Ishikawa (cell line): Measurements from ENCODE around the gene HPDL.

Experiments used
- CEBPB ChIP-seq: IDR thresholded peaks from 2 replicates; pipeline ENCODE4 v1.6.1; 2012
- EP300 ChIP-seq: IDR thresholded peaks from 2 replicates; pipeline ENCODE4 v1.6.1; 2012; ENCODE audit warnings: borderline replicate concordance
- FOXM1 ChIP-seq: IDR thresholded peaks from 2 replicates; pipeline ENCODE4 v1.6.1; 2012; ENCODE audit warnings: low read depth, borderline replicate concordance
- RAD21 ChIP-seq: IDR thresholded peaks from 2 replicates; pipeline ENCODE4 v1.6.1; 2012; ENCODE audit warnings: low read depth
- TAF1 ChIP-seq: IDR thresholded peaks from 2 replicates; pipeline ENCODE4 v1.6.1; 2012; ENCODE audit warnings: low read depth, mild to moderate bottlenecking
- TEAD4 ChIP-seq: IDR thresholded peaks from 2 replicates; pipeline ENCODE4 v1.6.1; 2012
- YY1 ChIP-seq: IDR thresholded peaks from 2 replicates; pipeline ENCODE4 v1.6.1; 2012; ENCODE audit warnings: low read depth
- ZBTB7A ChIP-seq: IDR thresholded peaks from 2 replicates; pipeline ENCODE4 v1.6.1; 2012; ENCODE audit warnings: low read depth
- TF ChIP-seq, protein P1 (sequence below): IDR thresholded peaks from 2 replicates; pipeline ENCODE4 v1.6.1; 2012; ENCODE audit warnings: low read depth, mild to moderate bottlenecking

DNA sequence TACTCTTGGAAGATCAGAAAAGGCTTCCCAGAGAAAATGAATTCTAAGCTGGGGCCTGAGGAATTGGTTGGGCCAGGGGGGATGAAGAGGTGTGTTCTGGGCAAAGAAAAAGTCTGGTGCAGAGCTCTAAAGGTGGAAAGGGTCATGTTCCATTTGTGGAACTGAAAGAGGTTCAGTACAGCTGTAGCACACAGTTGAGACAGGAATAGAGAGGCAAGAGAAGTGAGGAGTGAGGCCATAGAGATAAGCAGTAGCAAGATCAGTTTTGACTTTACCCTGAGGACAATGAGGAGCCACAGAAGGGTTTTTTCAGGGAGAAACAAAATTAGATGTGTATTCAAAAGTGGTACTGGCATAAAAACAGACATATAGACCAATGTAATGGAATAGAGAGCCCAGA lies 43.9 kb downstream of the HPDL start:
- TF ChIP-seq TEAD4 (no peak), FOXM1 (no peak), CEBPB (no peak), TAF1 (no peak), RAD21 (no peak), YY1 (no peak), EP300 (no peak), ZBTB7A (no peak)
- TF ChIP-seq, protein P1, sequence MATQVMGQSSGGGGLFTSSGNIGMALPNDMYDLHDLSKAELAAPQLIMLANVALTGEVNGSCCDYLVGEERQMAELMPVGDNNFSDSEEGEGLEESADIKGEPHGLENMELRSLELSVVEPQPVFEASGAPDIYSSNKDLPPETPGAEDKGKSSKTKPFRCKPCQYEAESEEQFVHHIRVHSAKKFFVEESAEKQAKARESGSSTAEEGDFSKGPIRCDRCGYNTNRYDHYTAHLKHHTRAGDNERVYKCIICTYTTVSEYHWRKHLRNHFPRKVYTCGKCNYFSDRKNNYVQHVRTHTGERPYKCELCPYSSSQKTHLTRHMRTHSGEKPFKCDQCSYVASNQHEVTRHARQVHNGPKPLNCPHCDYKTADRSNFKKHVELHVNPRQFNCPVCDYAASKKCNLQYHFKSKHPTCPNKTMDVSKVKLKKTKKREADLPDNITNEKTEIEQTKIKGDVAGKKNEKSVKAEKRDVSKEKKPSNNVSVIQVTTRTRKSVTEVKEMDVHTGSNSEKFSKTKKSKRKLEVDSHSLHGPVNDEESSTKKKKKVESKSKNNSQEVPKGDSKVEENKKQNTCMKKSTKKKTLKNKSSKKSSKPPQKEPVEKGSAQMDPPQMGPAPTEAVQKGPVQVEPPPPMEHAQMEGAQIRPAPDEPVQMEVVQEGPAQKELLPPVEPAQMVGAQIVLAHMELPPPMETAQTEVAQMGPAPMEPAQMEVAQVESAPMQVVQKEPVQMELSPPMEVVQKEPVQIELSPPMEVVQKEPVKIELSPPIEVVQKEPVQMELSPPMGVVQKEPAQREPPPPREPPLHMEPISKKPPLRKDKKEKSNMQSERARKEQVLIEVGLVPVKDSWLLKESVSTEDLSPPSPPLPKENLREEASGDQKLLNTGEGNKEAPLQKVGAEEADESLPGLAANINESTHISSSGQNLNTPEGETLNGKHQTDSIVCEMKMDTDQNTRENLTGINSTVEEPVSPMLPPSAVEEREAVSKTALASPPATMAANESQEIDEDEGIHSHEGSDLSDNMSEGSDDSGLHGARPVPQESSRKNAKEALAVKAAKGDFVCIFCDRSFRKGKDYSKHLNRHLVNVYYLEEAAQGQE: no peak
